SK-N-MC (cell line): ENCODE results near the gene CRY2.
"Not testable (repeated sequence)": the region's sequence is repeated elsewhere in the genome, so short reads cannot be mapped to it uniquely, and the experiment has no call there.

ENCODE experiments used
- DNase-seq: peaks from one replicate; pipeline ENCODE4 v3.0.0-alpha.2; 2011; ENCODE audit warnings: low read depth, low spot score
- H3K27ac ChIP-seq: fragments of 200-600 bp; sonication (generic); 2 replicates; pipeline ENCODE4 v1.5.1; 2016; ENCODE audit warnings: mixed run types
- H3K36me3 ChIP-seq: fragments of 200-600 bp; sonication (generic); 2 replicates; pipeline ENCODE4 v1.6.1; 2017; ENCODE audit warnings: antibody characterized with exemption, low read length, mixed read lengths; ENCODE audit not compliant: insufficient read depth
- H3K4me3 ChIP-seq: fragments of 200-600 bp; sonication (generic); 2 replicates; pipeline ENCODE4 v1.5.1; 2016
- H3K9ac ChIP-seq: fragments of 200-600 bp; sonication (generic); 2 replicates; pipeline ENCODE4 v1.8.0; 2017; ENCODE audit warnings: mixed run types, mixed read lengths; ENCODE audit not compliant: insufficient read length
- H3K9me3 ChIP-seq: fragments of 200-600 bp; sonication (generic); 2 replicates; pipeline ENCODE4 v1.6.1; 2017; ENCODE audit warnings: low read depth, mild to moderate bottlenecking, antibody characterized with exemption, low read length, moderate library complexity, mixed read lengths
- EZH2 ChIP-seq: fragments of 200-600 bp; sonication (generic); IDR thresholded peaks from one replicate; pipeline ENCODE4 v1.6.1; 2017; ENCODE audit warnings: antibody characterized with exemption
- FOXP2 ChIP-seq: optimal IDR thresholded peaks from 2 replicates; pipeline ENCODE3; 2011; ENCODE audit warnings: mild to moderate bottlenecking, moderate library complexity; ENCODE audit not compliant: insufficient read depth; ENCODE audit errors: extremely low read length, control extremely low read depth
- POLR2AphosphoS5 ChIP-seq: IDR thresholded peaks from 2 replicates; pipeline ENCODE4 v1.6.1; 2012; ENCODE audit warnings: mild to moderate bottlenecking, low read depth, low read length, borderline replicate concordance

Gene CRY2

DNA sequence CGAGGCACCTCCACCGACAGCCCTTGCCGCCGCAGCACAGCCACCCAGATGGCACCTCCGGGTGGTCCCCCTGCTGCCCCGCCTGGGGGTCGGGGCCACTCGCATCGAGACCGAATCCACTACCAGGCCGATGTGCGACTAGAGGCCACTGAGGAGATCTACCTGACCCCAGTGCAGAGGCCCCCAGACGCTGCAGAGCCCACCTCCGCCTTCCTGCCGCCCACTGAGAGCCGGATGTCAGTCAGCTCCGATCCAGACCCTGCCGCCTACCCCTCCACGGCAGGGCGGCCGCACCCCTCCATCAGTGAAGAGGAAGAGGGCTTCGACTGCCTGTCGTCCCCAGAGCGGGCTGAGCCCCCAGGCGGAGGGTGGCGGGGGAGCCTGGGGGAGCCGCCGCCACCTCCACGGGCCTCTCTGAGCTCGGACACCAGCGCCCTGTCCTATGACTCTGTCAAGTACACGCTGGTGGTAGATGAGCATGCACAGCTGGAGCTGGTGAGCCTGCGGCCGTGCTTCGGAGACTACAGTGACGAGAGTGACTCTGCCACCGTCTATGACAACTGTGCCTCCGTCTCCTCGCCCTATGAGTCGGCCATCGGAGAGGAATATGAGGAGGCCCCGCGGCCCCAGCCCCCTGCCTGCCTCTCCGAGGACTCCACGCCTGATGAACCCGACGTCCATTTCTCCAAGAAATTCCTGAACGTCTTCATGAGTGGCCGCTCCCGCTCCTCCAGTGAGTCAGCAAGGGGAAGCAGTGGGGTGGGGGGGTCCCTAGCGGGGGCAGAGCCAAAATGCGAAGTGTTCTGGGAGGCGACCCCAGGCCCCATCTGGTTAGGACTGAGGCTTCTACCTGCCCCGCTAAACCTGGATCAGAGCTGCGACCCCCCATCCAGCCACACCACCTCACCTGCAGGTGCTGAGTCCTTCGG is 55.4 kb downstream of the CRY2 start:
- DNase-seq: no peak
- Histone ChIP-seq H3K9me3 (no peaks in the 10 kb centered on the region), H3K9ac (no peak overlapping the region), H3K27ac (no peak overlapping the region), H3K4me3 (no peak overlapping the region), H3K36me3 (no peaks in the 10 kb centered on the region)
- TF ChIP-seq EZH2 (no peak), FOXP2 (no peak), POLR2AphosphoS5 (no peak)

GRCh38 chr11:45904309-45904915 is 57.1 kb downstream of the CRY2 start:
- Histone ChIP-seq H3K27ac (no peak overlapping the region), H3K9me3 (no peaks in the 10 kb centered on the region), H3K4me3 (no peak overlapping the region), H3K9ac (no peak overlapping the region), H3K36me3 (no peaks in the 10 kb centered on the region)
- no peak for DNase-seq
- no peak for TF ChIP-seq EZH2
- no peak for TF ChIP-seq POLR2AphosphoS5
- no peak for TF ChIP-seq FOXP2

DNA sequence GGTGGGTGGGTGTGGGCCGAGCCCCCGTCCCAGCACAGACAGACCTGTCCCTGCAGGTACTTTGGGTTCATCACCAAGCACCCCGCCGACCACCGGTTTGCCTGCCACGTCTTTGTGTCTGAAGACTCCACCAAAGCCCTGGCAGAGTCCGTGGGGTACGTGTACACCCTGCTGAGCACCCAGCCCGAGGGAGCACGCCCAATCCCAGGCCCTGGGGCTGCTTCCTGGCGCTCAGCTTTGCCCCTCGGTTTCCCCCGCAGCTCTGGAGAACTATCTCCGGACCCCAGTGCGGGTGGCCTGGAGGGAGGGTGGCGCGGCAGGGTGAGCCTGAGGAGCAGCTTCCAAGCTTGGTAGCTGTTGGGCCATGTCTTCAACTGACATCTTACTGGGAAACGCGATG is 57.8 kb downstream of the CRY2 start:
- Histone ChIP-seq H3K4me3 (no peak overlapping the region), H3K9ac (no peak overlapping the region), H3K36me3 (no peaks in the 10 kb centered on the region), H3K9me3 (no peaks in the 10 kb centered on the region), H3K27ac (no peak overlapping the region)
- no peak for TF ChIP-seq EZH2
- no peak for DNase-seq

- not testable (repeated sequence) for H3K36me3 ChIP-seq, H3K27ac ChIP-seq, H3K9ac ChIP-seq, H3K4me3 ChIP-seq, H3K9me3 ChIP-seq, DNase-seq
These were observed 58.3 kb downstream of the CRY2 start for GRCh38 chr11:45905576-45905975.

GRCh38 chr11:45906096-45906682 is 58.9 kb downstream of the CRY2 start:
- Histone ChIP-seq H3K9ac (no peak overlapping the region), H3K9me3 (no peaks in the 10 kb centered on the region)

GRCh38 chr11:45906965-45907611 is 59.8 kb downstream of the CRY2 start, which contains the start of gene FREY1:
Gene FREY1 (minus strand): TSS chr11:45907271. CDS start chr11:45907245, 26 bp downstream.
- DNase-seq: no peak
- Histone ChIP-seq H3K4me3 (no peak within 1 kb of the TSS), H3K27ac (no peak within 1 kb of the TSS), H3K9ac (no peak within 1 kb of the TSS), H3K36me3 (no peaks in the 10 kb centered on the region), H3K9me3 (no peaks in the 10 kb centered on the region)
- TF ChIP-seq POLR2AphosphoS5 (no peak), FOXP2 (no peak), EZH2 (no peak)

More at GRCh38 chr11:45906096-45906682, 58.9 kb downstream of the CRY2 start:
- Histone ChIP-seq H3K27ac (no peak overlapping the region), H3K4me3 (no peak overlapping the region), H3K36me3 (no peaks in the 10 kb centered on the region)
- DNase-seq: no peak
- no peak for TF ChIP-seq POLR2AphosphoS5

DNA sequence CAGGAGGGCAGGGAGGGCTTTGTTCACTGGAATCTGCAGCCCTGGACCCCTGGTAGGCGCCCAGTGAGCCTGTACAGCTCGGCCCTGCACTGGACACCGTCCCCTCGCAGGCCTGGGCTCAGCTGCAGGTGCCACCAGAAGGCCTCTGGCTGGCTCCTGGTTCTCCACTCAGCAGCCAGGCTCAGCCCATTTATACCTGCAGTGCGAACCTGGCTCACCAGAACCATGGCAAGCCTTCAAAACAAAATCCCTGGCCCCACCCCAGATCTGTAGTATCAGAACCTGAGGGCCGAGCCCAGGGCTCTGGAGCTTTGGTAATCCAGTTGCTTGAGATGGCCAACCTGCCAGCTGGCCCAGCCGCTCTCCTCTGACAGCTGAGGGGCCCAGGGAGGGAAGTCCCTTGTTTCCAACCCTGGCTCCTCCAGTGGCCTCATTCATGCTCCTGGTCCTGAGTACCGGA is 60.7 kb downstream of the CRY2 start:
- Histone ChIP-seq H3K9ac (no peak overlapping the region), H3K4me3 (no peak overlapping the region), H3K9me3 (no peaks in the 10 kb centered on the region), H3K36me3 (no peaks in the 10 kb centered on the region; the same call in 1 of the 2 replicates), H3K27ac (no peak overlapping the region)
- TF ChIP-seq POLR2AphosphoS5 (peak; percentile 24; the same call in 1 of the 2 replicates), FOXP2 (no peak)
- DNase-seq: no peak
